GM21576 (cell line): Measurements from ENCODE around the gene SELENOM.
"Not testable (repeated sequence)": the region's sequence is repeated elsewhere in the genome, so short reads cannot be mapped to it uniquely, and the experiment has no call there.

Experiments
- ATAC-seq: cut with Tn5 transposase; IDR thresholded peaks from one replicate; pipeline ENCODE4 v1.9.1; 2021; ENCODE audit warnings: mild to moderate bottlenecking, moderate library complexity; ENCODE audit not compliant: unreplicated experiment

Gene SELENOM

GRCh38 chr22:31080848-31081649 is 26.3 kb downstream of the SELENOM start, which contains the start of gene SMTN:
TSS of gene SMTN (plus strand) at chr22:31081318. CDS start at chr22:31083259, 1,941 bp downstream.
- peak; percentile 65 for ATAC-seq

GRCh38 chr22:31080164-31080847 is 27.1 kb downstream of the SELENOM start:
- ATAC-seq, result no peak

GRCh38 chr22:31079095-31079642 is 28.2 kb downstream of the SELENOM start:
- no peak for ATAC-seq

DNA sequence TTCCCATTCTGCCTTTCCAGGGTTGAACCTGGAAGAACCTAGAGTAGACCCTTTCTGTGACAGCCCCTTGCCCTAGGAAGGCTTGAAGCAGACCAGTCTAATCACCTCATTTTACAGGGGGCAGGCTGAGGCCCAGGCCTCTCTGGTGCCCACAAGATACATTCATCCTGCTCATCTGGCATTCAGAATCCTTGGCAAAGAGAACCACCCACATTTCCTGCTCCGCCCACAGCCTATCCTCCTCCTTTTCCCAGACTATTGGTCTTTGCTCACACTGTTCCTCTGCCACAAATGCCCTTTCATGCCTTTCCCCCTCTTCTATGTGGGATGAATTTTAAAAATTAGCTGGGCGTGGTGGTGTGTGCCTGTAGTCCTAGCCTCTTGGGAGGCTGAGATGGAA is 29.0 kb downstream of the SELENOM start:
- not testable (repeated sequence) for ATAC-seq

DNA sequence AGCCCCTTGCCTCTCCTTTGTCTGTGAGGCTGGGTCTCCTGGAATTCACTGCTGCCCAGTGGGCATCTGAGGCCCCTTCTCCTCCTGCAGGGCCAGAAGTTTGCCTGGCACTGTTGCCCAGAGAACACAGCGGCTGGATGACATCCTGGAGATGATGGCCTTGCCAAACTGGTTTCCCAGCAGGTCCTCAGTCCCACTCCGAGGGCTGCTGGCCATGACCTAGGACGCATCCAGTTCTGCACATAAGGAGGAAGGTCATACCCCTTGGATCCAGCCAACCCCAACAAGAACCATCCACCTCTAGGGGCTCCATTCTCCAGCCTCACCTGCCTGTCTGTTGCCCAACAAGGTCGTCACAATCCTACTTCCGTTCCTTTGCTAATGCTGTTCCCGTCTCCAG is 29.7 kb downstream of the SELENOM start:
- no peak for ATAC-seq

- no peak for ATAC-seq
Measured at GRCh38 chr22:31075961-31076360, 31.4 kb downstream of the SELENOM start.

DNA sequence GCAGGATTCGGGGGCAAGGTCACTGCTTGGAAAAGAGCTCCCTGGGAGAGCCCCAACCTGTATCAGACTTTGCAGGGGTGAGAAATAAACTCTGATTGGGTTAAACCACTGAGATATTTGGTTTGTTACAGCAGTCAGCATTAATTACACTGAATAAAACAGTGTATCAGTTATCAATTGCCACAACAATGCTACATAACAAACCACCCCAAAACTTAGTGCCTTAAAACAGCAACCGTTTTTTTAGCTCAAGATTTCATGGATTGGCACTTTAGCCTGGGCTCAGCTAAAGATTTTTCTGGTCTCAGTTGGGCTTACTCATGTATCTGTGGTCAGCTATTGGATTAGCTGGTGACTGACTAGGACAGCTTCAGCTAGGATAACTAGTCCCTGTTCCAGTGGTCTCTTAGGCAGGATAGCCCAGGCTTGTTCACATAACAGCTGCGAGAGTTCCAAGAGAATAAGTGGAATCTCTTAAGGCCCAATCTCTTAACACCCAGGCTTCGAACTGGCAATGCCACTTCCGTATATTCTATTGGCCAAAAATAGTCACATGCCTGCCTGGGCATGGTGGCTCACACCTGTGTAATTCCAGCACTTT is 33.7 kb downstream of the SELENOM start:
- ATAC-seq, result not testable (repeated sequence)

DNA sequence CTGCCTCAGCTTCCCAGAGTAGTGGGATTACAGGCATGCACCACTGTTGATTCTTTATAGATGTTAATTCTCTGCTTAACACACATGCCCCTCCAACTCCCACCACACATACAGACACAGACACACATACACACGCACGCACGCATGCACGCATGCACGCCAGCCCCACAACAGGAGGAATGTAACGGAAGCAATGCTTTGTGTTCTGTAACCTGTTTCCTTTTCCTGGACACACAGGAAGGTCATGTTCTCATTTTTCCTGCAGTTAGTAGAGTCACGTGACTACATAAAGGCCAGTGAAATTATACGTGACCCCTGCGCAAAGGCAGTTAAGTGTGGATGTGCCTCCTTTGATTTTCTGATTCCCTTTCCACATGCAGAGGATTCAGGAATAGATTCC is 34.2 kb downstream of the SELENOM start:
- not testable (repeated sequence) for ATAC-seq

GRCh38 chr22:31069691-31070314 is 37.6 kb downstream of the SELENOM start:
- not testable (repeated sequence) for ATAC-seq

DNA sequence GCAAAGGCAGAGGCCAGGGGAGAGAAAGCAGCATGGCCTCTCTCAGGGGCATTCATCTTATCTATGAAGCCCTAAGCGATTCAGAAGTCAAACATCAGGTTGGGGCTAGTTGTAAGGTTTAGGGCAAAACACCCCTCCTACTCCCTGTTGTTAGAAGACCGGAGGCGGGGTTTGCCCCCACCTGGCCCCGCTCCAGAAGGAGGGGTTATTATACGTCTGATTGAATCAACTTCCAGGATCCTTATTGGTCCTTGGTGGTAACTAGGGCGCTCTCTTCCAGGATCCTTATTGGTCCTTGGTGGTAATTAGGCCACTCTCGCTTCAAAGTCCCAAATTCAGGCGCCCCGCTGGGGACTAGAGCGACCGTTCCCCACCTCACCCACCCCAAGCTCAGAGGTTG is 38.4 kb downstream of the SELENOM start:
- no peak for ATAC-seq

DNA sequence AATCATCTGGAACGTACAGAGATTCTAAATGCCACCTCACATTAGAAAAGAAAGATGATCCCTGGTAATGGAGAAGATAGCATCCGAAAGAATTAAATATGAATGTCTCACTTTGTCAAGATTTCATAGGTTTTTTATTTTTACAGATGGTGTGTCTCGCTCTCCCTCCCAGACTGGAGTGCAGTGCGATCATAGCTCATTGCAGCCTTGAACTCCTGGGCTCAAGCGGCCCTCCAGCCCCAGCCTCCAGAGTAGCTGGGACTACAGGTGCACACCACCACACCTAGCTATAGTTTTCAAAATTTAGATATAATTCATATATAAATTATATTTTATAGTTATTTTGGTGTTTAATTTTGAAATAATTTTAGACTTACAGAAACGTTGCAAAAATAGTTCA is 43.0 kb downstream of the SELENOM start:
- ATAC-seq, result no peak

DNA sequence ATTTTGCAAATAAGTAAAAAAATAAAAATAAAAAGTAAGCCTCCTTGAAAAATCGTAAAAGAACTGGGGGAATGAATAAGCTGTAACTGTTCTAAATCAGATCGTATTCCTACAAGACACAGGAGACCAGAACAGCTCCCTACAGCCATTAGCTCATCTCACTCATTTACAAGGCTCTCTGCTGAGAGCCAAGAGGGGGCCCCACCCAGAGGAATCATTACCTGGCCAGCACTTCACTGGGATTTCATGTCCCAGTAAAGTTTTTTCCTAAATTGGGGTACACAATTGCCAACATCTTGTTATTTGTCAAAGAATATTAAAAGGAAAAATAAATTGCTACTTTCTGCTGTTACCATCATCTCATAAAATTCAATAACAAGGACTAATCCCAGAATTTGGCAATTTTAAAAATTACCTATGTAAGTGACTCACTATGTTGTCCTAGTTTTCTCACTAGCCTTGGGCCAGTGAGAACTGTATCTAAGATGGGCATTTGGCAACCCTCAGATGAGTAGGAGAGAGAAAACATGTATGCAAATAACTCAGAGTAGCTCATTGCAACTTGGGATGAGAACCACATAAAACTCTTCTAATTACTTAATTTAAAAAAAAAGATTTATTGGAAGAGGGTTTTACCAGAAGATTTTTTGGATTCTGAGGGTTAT is 44.7 kb downstream of the SELENOM start:
- ATAC-seq, result no peak

DNA sequence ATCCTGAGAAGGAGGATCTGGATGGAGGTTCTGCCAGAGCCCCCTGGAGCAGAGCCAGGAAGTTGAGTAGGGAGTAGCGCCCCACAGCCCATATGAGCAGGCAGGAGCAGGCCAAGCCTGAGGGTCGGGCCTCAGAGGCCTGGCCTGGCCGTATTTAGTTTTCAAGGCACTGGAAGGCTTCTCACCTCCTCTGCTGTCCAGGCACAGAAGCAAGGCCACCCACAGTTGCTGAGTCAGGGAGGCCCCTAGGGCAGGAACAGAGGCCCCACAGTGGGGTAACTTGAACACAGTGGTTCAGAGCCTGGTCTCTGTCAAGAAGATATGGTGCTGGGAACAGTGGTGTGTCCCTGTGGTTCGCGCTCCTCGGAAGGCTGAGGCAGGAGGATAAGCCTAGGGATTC is 47.7 kb downstream of the SELENOM start:
- ATAC-seq, result not testable (repeated sequence)

DNA sequence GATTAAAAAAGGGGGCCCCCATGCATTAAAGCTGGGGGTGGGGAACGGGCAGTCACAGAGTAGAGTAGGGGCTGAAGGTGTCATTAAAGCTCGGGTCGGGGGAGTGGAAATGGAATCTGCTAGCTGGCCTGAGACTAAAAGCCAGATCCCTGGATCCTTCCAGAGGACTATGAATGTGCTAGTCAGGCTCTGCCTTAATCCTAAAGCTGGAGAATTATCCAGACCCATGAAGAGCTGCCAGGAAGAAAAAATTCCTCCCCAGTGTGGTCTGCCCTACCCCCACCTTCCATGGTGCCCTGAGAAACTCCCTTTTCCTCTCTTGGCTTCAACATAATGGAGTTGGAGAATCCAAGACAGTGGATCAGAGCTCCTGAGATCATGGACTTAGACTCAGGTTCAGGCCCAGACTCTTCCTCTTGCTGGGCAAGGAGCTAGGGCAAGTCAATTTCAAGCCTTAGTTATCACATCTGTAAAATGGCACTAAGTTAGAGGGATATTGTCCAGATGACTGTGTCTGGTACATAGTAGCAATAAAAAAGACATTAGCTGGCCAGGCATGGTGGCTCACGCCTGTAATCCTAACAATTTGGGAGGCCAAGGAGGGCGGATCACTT is 50.3 kb downstream of the SELENOM start:
- ATAC-seq, result no peak

DNA sequence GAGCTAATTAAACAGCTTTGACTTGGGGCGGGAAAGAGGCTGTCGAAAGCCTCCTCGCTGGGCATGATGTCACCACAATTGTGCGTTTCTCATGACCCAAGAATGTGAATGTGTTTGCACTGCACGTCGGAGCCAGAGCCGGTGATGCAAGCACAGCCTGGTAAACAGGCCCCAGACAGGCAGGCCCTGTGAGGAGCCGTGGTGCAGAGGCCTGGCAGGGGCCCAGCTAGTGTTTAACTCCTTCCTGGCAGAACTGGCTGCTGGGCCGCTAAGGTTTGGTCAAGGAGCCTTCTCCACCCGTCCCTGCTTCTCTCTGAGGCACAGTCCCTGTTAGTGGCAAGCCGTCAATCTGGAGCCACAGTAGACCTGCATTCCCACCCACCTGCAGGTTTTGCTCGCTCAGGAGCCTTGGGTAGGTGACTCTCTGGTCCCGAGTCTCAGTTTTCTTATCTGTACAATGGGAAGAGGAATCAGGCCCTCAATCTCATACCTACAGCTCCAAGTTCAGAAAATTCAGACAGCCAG is 51.7 kb downstream of the SELENOM start:
- ATAC-seq, result no peak

GRCh38 chr22:31055117-31055634 is 52.2 kb downstream of the SELENOM start:
- no peak for ATAC-seq
